ENCODE measurements around the gene PKNOX2. TPM values are rescaled to one million over a fixed set of nuclear protein-coding genes. Genes with fewer than 3 reads are reported as not detected.

The PKNOX2 gene
- total RNA-seq, 2 experiments from 2014 or later, result not detected

GRCh38 chr11:125465255-125465654, 300.7 kb downstream of the PKNOX2 start:
- H3K27ac Mint-ChIP-seq, result no peak overlapping the region
- no peaks in the 10 kb centered on the region for H3K36me3 Mint-ChIP-seq (ENCODE audit: low read depth)
- ChIA-PET POLR2A (no interaction called here), CTCF (no interaction called here)
- peaks cover 8% of the 10 kb centered on the region for H3K27me3 Mint-ChIP-seq
- no peaks in the 10 kb centered on the region for H3K9me3 Mint-ChIP-seq
- H3K4me1 Mint-ChIP-seq, result no peaks in the 10 kb centered on the region
- no peak overlapping the region for H3K4me3 Mint-ChIP-seq
- DNase-seq, result no peak

- DNase-seq, result no peak
- CTCF ChIA-PET, result interaction anchor here (0.6 kb wide), 1 partner anchor 31 kb away, joined by 3 read pairs; no protein-coding TSS in a partner anchor
These were observed 301.1 kb downstream of the PKNOX2 start for GRCh38 chr11:125465701-125466100.

DNA sequence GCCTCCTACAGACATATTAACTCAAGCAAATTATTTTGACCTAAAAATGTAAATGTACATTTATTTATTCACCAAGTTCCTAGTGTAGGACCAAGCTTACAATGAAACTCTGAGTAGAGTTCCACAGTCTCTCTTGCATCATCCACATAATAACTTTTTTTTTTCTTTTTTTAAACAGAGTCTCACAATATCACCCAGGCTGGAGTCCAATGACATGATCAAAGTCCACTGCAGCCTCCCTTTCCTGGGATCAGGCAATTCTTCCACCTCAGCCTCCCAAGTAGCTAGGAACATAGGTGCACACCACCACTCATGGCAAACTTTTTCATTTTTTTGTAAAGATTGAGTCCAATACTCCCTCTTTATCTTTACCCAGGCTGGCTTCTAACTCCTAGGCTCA, 303.5 kb downstream of the PKNOX2 start:
- Mint-ChIP-seq H3K4me1 (no peaks in the 10 kb centered on the region), H3K4me3 (no peak overlapping the region), H3K9me3 (no peaks in the 10 kb centered on the region), H3K27ac (no peak overlapping the region), H3K27me3 (peaks cover 19% of the 10 kb centered on the region), H3K36me3 (ENCODE audit: low read depth) (no peaks in the 10 kb centered on the region)
- ChIA-PET CTCF (interaction anchor here (0.6 kb wide), 1 partner anchor 59 kb away, joined by 3 read pairs; no protein-coding TSS in a partner anchor), POLR2A (no interaction called here)
- DNase-seq, result no peak

More at GRCh38 chr11:125465701-125466100, 301.1 kb downstream of the PKNOX2 start:
- H3K36me3 Mint-ChIP-seq (ENCODE audit: low read depth), result no peaks in the 10 kb centered on the region
- no peak overlapping the region for H3K4me3 Mint-ChIP-seq
- no peaks in the 10 kb centered on the region for H3K4me1 Mint-ChIP-seq
- H3K9me3 Mint-ChIP-seq, result no peaks in the 10 kb centered on the region
- H3K27me3 Mint-ChIP-seq, result peaks cover 10% of the 10 kb centered on the region
- POLR2A ChIA-PET, result no interaction called here
- H3K27ac Mint-ChIP-seq, result no peak overlapping the region

DNA sequence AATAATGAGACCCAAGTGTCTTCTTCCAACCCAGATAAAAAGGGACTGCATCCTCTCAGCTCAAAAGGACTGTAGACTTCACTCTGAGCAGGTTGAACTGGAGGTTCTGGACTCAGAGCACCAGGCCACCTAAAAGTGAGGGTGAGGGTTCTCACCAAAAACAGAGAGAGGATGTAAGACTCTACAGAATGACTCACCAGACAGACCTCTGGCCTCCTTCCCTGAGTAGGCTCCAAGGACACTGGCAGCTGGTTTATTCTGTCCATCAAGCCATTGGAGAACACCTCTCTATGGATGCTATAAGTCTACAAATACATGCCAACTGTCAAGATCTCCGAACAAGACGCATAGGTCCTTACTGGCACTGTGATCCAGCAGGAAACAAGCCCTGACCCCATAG, 304.3 kb downstream of the PKNOX2 start:
- ChIA-PET CTCF (no interaction called here), POLR2A (interaction anchor here (0.6 kb wide), 1 partner anchor 115 kb away, joined by 4 read pairs; no protein-coding TSS in a partner anchor)
- no peak overlapping the region for H3K4me3 Mint-ChIP-seq
- no peaks in the 10 kb centered on the region for H3K4me1 Mint-ChIP-seq
- H3K36me3 Mint-ChIP-seq (ENCODE audit: low read depth), result no peaks in the 10 kb centered on the region
- no peak for DNase-seq
- H3K27me3 Mint-ChIP-seq, result peaks cover 20% of the 10 kb centered on the region
- H3K27ac Mint-ChIP-seq, result no peak overlapping the region
- no peaks in the 10 kb centered on the region for H3K9me3 Mint-ChIP-seq

DNA sequence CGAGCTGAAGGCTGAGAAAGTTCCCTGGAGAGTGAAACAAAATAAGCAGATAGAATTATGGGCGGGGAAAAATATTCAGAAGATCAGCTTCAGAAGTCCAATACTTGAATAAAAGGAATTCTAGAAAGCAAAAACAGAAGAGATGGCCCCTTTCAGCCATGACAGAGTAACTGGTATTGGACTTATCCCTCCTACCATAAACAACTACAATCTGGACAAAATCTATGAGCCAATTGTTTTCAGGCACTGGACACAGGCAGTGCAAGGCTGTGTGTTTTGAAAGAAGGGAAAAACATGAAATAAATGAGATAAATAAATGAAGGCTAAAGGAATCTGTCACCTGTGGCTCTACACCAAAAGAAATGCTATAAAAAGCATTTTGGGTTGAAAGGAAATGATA, 305.8 kb downstream of the PKNOX2 start:
- no peaks in the 10 kb centered on the region for H3K9me3 Mint-ChIP-seq
- POLR2A ChIA-PET, result no interaction called here
- no peaks in the 10 kb centered on the region for H3K36me3 Mint-ChIP-seq (ENCODE audit: low read depth)
- CTCF ChIA-PET, result no interaction called here
- peaks cover 20% of the 10 kb centered on the region for H3K27me3 Mint-ChIP-seq
- DNase-seq, result no peak
- no peaks in the 10 kb centered on the region for H3K4me1 Mint-ChIP-seq
- no peak overlapping the region for H3K4me3 Mint-ChIP-seq
- H3K27ac Mint-ChIP-seq, result no peak overlapping the region

- CTCF ChIA-PET, result no interaction called here
- H3K27ac Mint-ChIP-seq, result no peak overlapping the region
- no peak overlapping the region for H3K4me3 Mint-ChIP-seq
- no peaks in the 10 kb centered on the region for H3K9me3 Mint-ChIP-seq
- no peaks in the 10 kb centered on the region for H3K4me1 Mint-ChIP-seq
- no peaks in the 10 kb centered on the region for H3K36me3 Mint-ChIP-seq (ENCODE audit: low read depth)
- DNase-seq, result no peak
- POLR2A ChIA-PET, result no interaction called here
- peaks cover 9% of the 10 kb centered on the region for H3K27me3 Mint-ChIP-seq
These were observed 312.2 kb downstream of the PKNOX2 start for GRCh38 chr11:125476721-125477120.

GRCh38 chr11:125479137-125479536, 314.6 kb downstream of the PKNOX2 start:
- no peak overlapping the region for H3K4me3 Mint-ChIP-seq
- ChIA-PET CTCF (no interaction called here), POLR2A (no interaction called here)
- H3K27ac Mint-ChIP-seq, result no peak overlapping the region
- no peaks in the 10 kb centered on the region for H3K4me1 Mint-ChIP-seq
- H3K9me3 Mint-ChIP-seq, result no peaks in the 10 kb centered on the region
- DNase-seq, result no peak
- no peaks in the 10 kb centered on the region for H3K36me3 Mint-ChIP-seq (ENCODE audit: low read depth)
- H3K27me3 Mint-ChIP-seq, result peaks cover 6% of the 10 kb centered on the region

- H3K27ac Mint-ChIP-seq, result no peak overlapping the region
- CTCF ChIA-PET, result no interaction called here
- no peaks in the 10 kb centered on the region for H3K36me3 Mint-ChIP-seq (ENCODE audit: low read depth)
- H3K4me3 Mint-ChIP-seq, result no peak overlapping the region
- H3K9me3 Mint-ChIP-seq, result no peaks in the 10 kb centered on the region
- no peaks in the 10 kb centered on the region for H3K4me1 Mint-ChIP-seq
- no peaks in the 10 kb centered on the region for H3K27me3 Mint-ChIP-seq
- POLR2A ChIA-PET, result no interaction called here
- DNase-seq, result no peak
These were observed 317.0 kb downstream of the PKNOX2 start for GRCh38 chr11:125481531-125481930.

Other genes starting within 250 kb of the PKNOX2 start
- gene HEPN1, start 245.5 kb upstream of the PKNOX2 start, total RNA-seq, result not detected
- not detected for gene HEPACAM, start 228.7 kb upstream of the PKNOX2 start, total RNA-seq
- gene CCDC15, start 210.5 kb upstream of the PKNOX2 start, total RNA-seq, result 1 to 10 TPM; 7.3 to 9.0 TPM
- under 1 TPM; 0.60 to 0.73 TPM for gene SLC37A2, start 101.4 kb upstream of the PKNOX2 start, total RNA-seq
- 10 to 100 TPM; 16.3 to 16.9 TPM for gene TMEM218, start 53.1 kb upstream of the PKNOX2 start, total RNA-seq